Mesenchymal stem cell (in vitro differentiated cells and primary cell): ENCODE measurements around the gene SPPL3.

Experiments used
- DNase-seq: peaks from one replicate; pipeline ENCODE4 v3.0.0-alpha.2; 2013
- H2AFZ ChIP-seq: one replicate; pipeline ENCODE4 v1.6.1; 2013; ENCODE audit warnings: low read depth, mild to moderate bottlenecking, control low read depth, inconsistent platforms, low read length, moderate library complexity
- H2AK5ac ChIP-seq: 2 replicates; pipeline ENCODE4 v1.6.1; 2013; ENCODE audit warnings: low read length, moderate library complexity, mild to moderate bottlenecking, inconsistent platforms; ENCODE audit not compliant: severe bottlenecking
- H2BK120ac ChIP-seq: one replicate; pipeline ENCODE4 v1.6.1; 2013; ENCODE audit warnings: low read depth, mild to moderate bottlenecking, inconsistent platforms, low read length, moderate library complexity
- H2BK12ac ChIP-seq, 2 experiments: one replicate each; pipeline ENCODE4 v1.6.1; 2013; ENCODE audit warnings: inconsistent platforms in 2 of 2, low read length in 2 of 2, mild to moderate bottlenecking in 2 of 2, moderate library complexity in 2 of 2, control low read depth in 1 of 2
- H2BK15ac ChIP-seq: one replicate; pipeline ENCODE4 v1.6.1; 2013; ENCODE audit warnings: mild to moderate bottlenecking, low read depth, inconsistent platforms; ENCODE audit not compliant: poor library complexity, severe bottlenecking
- H2BK5ac ChIP-seq: 2 replicates; pipeline ENCODE4 v1.6.1; 2013; ENCODE audit warnings: low read depth, mild to moderate bottlenecking, low read length, control low read depth, inconsistent platforms; ENCODE audit not compliant: poor library complexity, severe bottlenecking
- H3K14ac ChIP-seq, 2 experiments: one replicate each; pipeline ENCODE4 v1.6.1; 2013; ENCODE audit warnings: inconsistent platforms in 2 of 2, low read length in 2 of 2, control low read depth in 1 of 2, mild to moderate bottlenecking in 1 of 2, moderate library complexity in 1 of 2
- H3K18ac ChIP-seq, 2 experiments: one replicate each; pipeline ENCODE4 v1.6.1; 2013; ENCODE audit warnings: inconsistent platforms in 2 of 2, low read length in 2 of 2, control low read depth in 1 of 2, low read depth in 1 of 2, mild to moderate bottlenecking in 1 of 2
- H3K23ac ChIP-seq, 2 experiments: one replicate each; pipeline ENCODE4 v1.6.1; 2013; ENCODE audit warnings: inconsistent platforms in 2 of 2, low read length in 2 of 2, mild to moderate bottlenecking in 2 of 2, moderate library complexity in 2 of 2, control low read depth in 1 of 2
- H3K27ac ChIP-seq: 2 replicates; pipeline ENCODE4 v1.5.1; 2013; ENCODE audit warnings: mild to moderate bottlenecking, moderate library complexity, low read length, control low read depth, inconsistent platforms; ENCODE audit not compliant: poor library complexity, severe bottlenecking
- H3K27me3 ChIP-seq, 2 experiments: 2 replicates each; pipeline versions ENCODE4 v1.6.1 to v1.7.0; 2013; ENCODE audit warnings: low read length in 2 of 2, mild to moderate bottlenecking in 2 of 2, moderate library complexity in 2 of 2, control low read depth in 1 of 2, inconsistent platforms in 1 of 2; ENCODE audit not compliant: control insufficient read depth in 1 of 2, insufficient read depth in 1 of 2
- H3K36me3 ChIP-seq, 2 experiments: 2 replicates each; pipeline versions ENCODE4 v1.6.1 to v1.7.0; 2013; ENCODE audit warnings: low read length in 2 of 2, control low read depth in 1 of 2, inconsistent platforms in 1 of 2, low read depth in 1 of 2, mild to moderate bottlenecking in 1 of 2; ENCODE audit not compliant: insufficient read depth in 2 of 2, control insufficient read depth in 1 of 2
- H3K4ac ChIP-seq, 2 experiments: one replicate each; pipeline ENCODE4 v1.6.1; 2013; ENCODE audit warnings: inconsistent platforms in 2 of 2, low read length in 2 of 2, mild to moderate bottlenecking in 2 of 2, moderate library complexity in 2 of 2, control low read depth in 1 of 2, low read depth in 1 of 2
- H3K4me1 ChIP-seq: 2 replicates; pipeline ENCODE4 v1.6.1; 2013; ENCODE audit warnings: low read depth, low read length, control low read depth; ENCODE audit not compliant: control insufficient read depth, insufficient read depth
- H3K4me2 ChIP-seq: 2 replicates; pipeline ENCODE4 v1.6.1; 2013; ENCODE audit warnings: low read length, mild to moderate bottlenecking, inconsistent platforms; ENCODE audit not compliant: poor library complexity, severe bottlenecking
- H3K4me3 ChIP-seq, 2 experiments: 2 replicates each; pipeline versions ENCODE4 v1.5.1 to v1.7.0; 2013; ENCODE audit warnings: low read length in 2 of 2, mild to moderate bottlenecking in 2 of 2, control low read depth in 1 of 2, low read depth in 1 of 2; ENCODE audit not compliant: insufficient read depth in 1 of 2
- H3K79me1 ChIP-seq: replicated peaks from 2 replicates; pipeline ENCODE4 v1.6.1; 2013; ENCODE audit warnings: mild to moderate bottlenecking, control low read depth, low read length, inconsistent platforms; ENCODE audit not compliant: poor library complexity, severe bottlenecking
- H3K9ac ChIP-seq: 2 replicates; pipeline ENCODE4 v1.7.0; 2013; ENCODE audit warnings: mild to moderate bottlenecking, low read length, moderate library complexity
- H3K9me3 ChIP-seq: 2 replicates; pipeline ENCODE4 v1.7.0; 2013; ENCODE audit warnings: mild to moderate bottlenecking, low read length; ENCODE audit not compliant: control insufficient read depth
- H4K8ac ChIP-seq: one replicate; pipeline ENCODE4 v1.6.1; 2013; ENCODE audit warnings: inconsistent platforms, mild to moderate bottlenecking, low read length, moderate library complexity
- H4K91ac ChIP-seq: one replicate; pipeline ENCODE4 v1.6.1; 2013; ENCODE audit warnings: mild to moderate bottlenecking, low read length, inconsistent platforms
- WGBS: methylation state at CpG from one replicate; pipeline ENCODE4 v1.1.7; 2013; ENCODE audit warnings: mixed read lengths; 5-methylcytosine and 5-hydroxymethylcytosine counted together

The SPPL3 gene

GRCh38 chr12:120892265-120892664, 11.9 kb downstream of the SPPL3 start:
- peaks cover 0 to 4% of the 10 kb centered on the region in 2 experiments for H3K36me3 ChIP-seq
- no peak overlapping the region for H2BK120ac ChIP-seq
- no peak overlapping the region for H3K4ac ChIP-seq
- no peak overlapping the region for H3K27ac ChIP-seq
- no peak overlapping the region for H3K9ac ChIP-seq
- H2BK12ac ChIP-seq: no peak overlapping the region
- no peak overlapping the region for H3K14ac ChIP-seq
- H3K4me3 ChIP-seq: no peak overlapping the region
- 94% methylated on average over 3 of the region's 5 CpGs for WGBS
- H2AFZ ChIP-seq: no peak overlapping the region
- no peak overlapping the region for H3K23ac ChIP-seq
- no peak overlapping the region for H2AK5ac ChIP-seq
- H3K18ac ChIP-seq: no peak overlapping the region
- no peak overlapping the region for H2BK5ac ChIP-seq
- no peaks in the 10 kb centered on the region for H3K4me1 ChIP-seq
- H3K27me3 ChIP-seq: no peaks in the 10 kb centered on the region
- no peak overlapping the region for H4K8ac ChIP-seq
- H4K91ac ChIP-seq: no peak overlapping the region
- no peak overlapping the region for H3K4me2 ChIP-seq
- H3K9me3 ChIP-seq: no peaks in the 10 kb centered on the region
- peaks cover 20% of the 10 kb centered on the region for H3K79me1 ChIP-seq
- no peak overlapping the region for H2BK15ac ChIP-seq
- DNase-seq: no peak

GRCh38 chr12:120890963-120891362, 13.2 kb downstream of the SPPL3 start:
- Histone ChIP-seq H3K14ac (no peak overlapping the region), H3K79me1 (peaks cover 18% of the 10 kb centered on the region), H4K91ac (no peak overlapping the region), H2BK5ac (no peak overlapping the region), H2AK5ac (no peak overlapping the region), H2BK120ac (no peak overlapping the region), H3K9me3 (no peaks in the 10 kb centered on the region), H2BK12ac (no peak overlapping the region), H3K36me3 (peaks cover 0 to 4% of the 10 kb centered on the region in 2 experiments), H2BK15ac (no peak overlapping the region), H3K4ac (no peak overlapping the region), H3K18ac (no peak overlapping the region), H3K4me1 (no peaks in the 10 kb centered on the region), H4K8ac (no peak overlapping the region), H3K4me2 (no peak overlapping the region), H3K23ac (no peak overlapping the region), H3K27ac (no peak overlapping the region), H3K4me3 (no peak overlapping the region), H3K9ac (no peak overlapping the region), H2AFZ (no peak overlapping the region), H3K27me3 (no peaks in the 10 kb centered on the region)
- WGBS: 98% methylated on average over 2 of the region's 2 CpGs
- DNase-seq: peak; percentile 13

GRCh38 chr12:120887253-120888043, 16.7 kb downstream of the SPPL3 start:
- no peak overlapping the region for H3K14ac ChIP-seq
- no peak overlapping the region for H3K23ac ChIP-seq
- H3K79me1 ChIP-seq: peaks cover 17% of the 10 kb centered on the region
- H3K4me1 ChIP-seq: peaks cover 2% of the 10 kb centered on the region
- no peak overlapping the region for H3K4ac ChIP-seq
- 90% methylated on average over 4 of the region's 5 CpGs for WGBS
- H2BK120ac ChIP-seq: no peak overlapping the region
- no peak overlapping the region for H3K4me3 ChIP-seq
- no peak overlapping the region for H3K18ac ChIP-seq
- DNase-seq: no peak
- no peak overlapping the region for H4K8ac ChIP-seq
- H2BK5ac ChIP-seq: no peak overlapping the region
- H2AFZ ChIP-seq: no peak overlapping the region
- H2BK15ac ChIP-seq: no peak overlapping the region
- no peak overlapping the region for H3K4me2 ChIP-seq
- H2AK5ac ChIP-seq: no peak overlapping the region
- H3K27me3 ChIP-seq: no peaks in the 10 kb centered on the region
- no peaks in the 10 kb centered on the region for H3K9me3 ChIP-seq
- H3K27ac ChIP-seq: no peak overlapping the region
- no peaks in the 10 kb centered on the region for H3K36me3 ChIP-seq
- H4K91ac ChIP-seq: no peak overlapping the region
- no peak overlapping the region for H3K9ac ChIP-seq
- no peak overlapping the region for H2BK12ac ChIP-seq

GRCh38 chr12:120886199-120887018, 17.7 kb downstream of the SPPL3 start:
- H3K4ac ChIP-seq: no peak overlapping the region
- no peak overlapping the region for H2BK12ac ChIP-seq
- H3K14ac ChIP-seq: no peak overlapping the region
- no peak overlapping the region for H4K91ac ChIP-seq
- H3K18ac ChIP-seq: no peak overlapping the region
- no peak overlapping the region for H3K4me2 ChIP-seq
- H4K8ac ChIP-seq: no peak overlapping the region
- no peak overlapping the region for H2BK5ac ChIP-seq
- no peak for DNase-seq
- no peak overlapping the region for H2BK15ac ChIP-seq
- no peaks in the 10 kb centered on the region for H3K9me3 ChIP-seq
- 91% methylated on average over 4 of the region's 4 CpGs for WGBS
- H3K27ac ChIP-seq: no peak overlapping the region
- no peak overlapping the region for H2AFZ ChIP-seq
- H3K27me3 ChIP-seq: no peaks in the 10 kb centered on the region
- no peaks in the 10 kb centered on the region for H3K36me3 ChIP-seq
- H3K79me1 ChIP-seq: peaks cover 20% of the 10 kb centered on the region
- H3K9ac ChIP-seq: no peak overlapping the region
- no peak overlapping the region for H3K4me3 ChIP-seq
- peaks cover 2% of the 10 kb centered on the region for H3K4me1 ChIP-seq
- H2BK120ac ChIP-seq: no peak overlapping the region
- no peak overlapping the region for H3K23ac ChIP-seq
- H2AK5ac ChIP-seq: no peak overlapping the region
